ENCODE measurements around the gene CEP85L. TPM values are rescaled to one million over a fixed set of nuclear protein-coding genes. Genes with fewer than 3 reads are reported as not detected.

CEP85L gene
- total and polyA plus RNA-seq, 3 experiments from 2014 or later, result 28.4 to 32.1 (median 29.1) TPM

DNA sequence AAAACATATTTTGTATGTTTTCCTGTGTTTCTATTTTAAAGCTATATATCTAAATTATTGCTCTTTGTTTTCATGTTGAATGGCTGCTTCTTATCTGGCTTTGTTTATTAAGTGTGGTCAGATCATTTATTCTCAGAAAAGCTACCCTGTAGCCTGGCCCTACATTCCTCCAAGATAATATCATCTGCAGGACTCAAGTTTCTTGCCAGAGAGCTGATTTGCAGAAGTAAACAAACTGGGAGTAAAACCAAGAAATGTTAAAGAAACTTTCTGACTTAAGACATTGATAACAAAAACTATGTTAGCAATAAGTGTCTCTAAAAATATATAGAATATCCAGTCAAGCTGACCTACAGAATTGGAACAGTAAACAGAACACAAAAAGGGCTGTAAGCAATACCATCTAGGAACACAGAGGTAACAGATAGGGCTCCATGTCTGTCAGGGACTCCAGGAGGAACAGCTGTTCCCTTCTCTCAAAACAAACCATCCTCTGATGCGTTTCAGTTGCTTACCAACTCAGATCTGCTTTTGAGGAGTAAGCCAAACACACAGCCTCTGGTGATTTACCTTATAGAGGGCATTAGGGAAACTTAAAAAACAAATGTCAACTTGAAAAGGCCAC, 17.5 kb upstream of the CEP85L start:
- no peak for DNase-seq
- no peaks in the 10 kb centered on the region for H3K27me3 ChIP-seq (ENCODE audit: insufficient read depth, low read length, poor library complexity, severe bottlenecking)
- Mint-ChIP-seq H3K9me3 (no peaks in the 10 kb centered on the region), H3K4me3 (no peak overlapping the region), H3K27ac (peak overlapping the region in 7 of 8 donors; percentile 13 to 68 (median 53)), H3K4me1 (peaks cover 69 to 93% (median 81%) of the 10 kb centered on the region in 3 donors), H3K27me3 (no peaks in the 10 kb centered on the region), H3K36me3 (peaks cover 2 to 7% (median 4%) of the 10 kb centered on the region in 3 donors)
- ChIA-PET POLR2A (no interaction called here), CTCF (no interaction called here)
- peaks cover 56% of the 10 kb centered on the region for H3K4me1 ChIP-seq (ENCODE audit: insufficient read depth, low read length)
- H3K36me3 ChIP-seq (ENCODE audit: insufficient read depth, low read length), result no peaks in the 10 kb centered on the region
- H3K9me3 ChIP-seq (ENCODE audit: low read length), result no peaks in the 10 kb centered on the region
- H3K4me3 ChIP-seq (ENCODE audit: low read length), result no peak overlapping the region
- H3K27ac ChIP-seq (ENCODE audit: low read depth, low read length), result no peak overlapping the region

DNA sequence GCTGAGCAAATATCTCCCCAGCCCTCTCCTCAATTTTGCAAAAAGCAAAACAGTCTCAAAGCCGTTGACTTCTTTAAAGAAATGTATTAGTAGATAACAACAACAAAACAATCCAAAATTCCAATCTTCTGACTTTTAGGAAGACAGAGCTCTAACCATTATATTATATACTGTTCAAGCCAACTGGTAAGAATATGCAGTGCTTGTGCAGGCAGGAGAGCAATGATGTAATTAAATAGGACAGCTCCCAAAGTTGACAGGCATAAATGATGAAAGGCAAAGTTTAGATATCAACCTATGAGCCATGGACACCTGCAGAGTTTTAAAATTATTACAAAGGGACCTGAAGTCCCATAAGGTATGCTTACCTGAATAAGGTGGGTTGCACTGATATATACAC, 16.6 kb upstream of the CEP85L start:
- Mint-ChIP-seq H3K9me3 (no peaks in the 10 kb centered on the region), H3K27me3 (no peaks in the 10 kb centered on the region), H3K36me3 (peaks cover 0 to 6% (median 2%) of the 10 kb centered on the region in 3 donors), H3K4me3 (no peak overlapping the region), H3K4me1 (peaks cover 61 to 92% (median 77%) of the 10 kb centered on the region in 3 donors), H3K27ac (peak overlapping the region in 3 of 8 donors; percentile 25 to 48 (median 35))
- no peaks in the 10 kb centered on the region for H3K9me3 ChIP-seq (ENCODE audit: low read length)
- H3K27ac ChIP-seq (ENCODE audit: low read depth, low read length), result no peak overlapping the region
- H3K4me1 ChIP-seq (ENCODE audit: insufficient read depth, low read length), result peaks cover 53% of the 10 kb centered on the region
- DNase-seq, result no peak
- H3K36me3 ChIP-seq (ENCODE audit: insufficient read depth, low read length), result no peaks in the 10 kb centered on the region
- H3K27me3 ChIP-seq (ENCODE audit: insufficient read depth, low read length, poor library complexity, severe bottlenecking), result no peaks in the 10 kb centered on the region
- ChIA-PET CTCF (interaction anchor here (0.9 kb wide), 1 partner anchor 19 kb away, joined by 3 read pairs; no protein-coding TSS in a partner anchor), POLR2A (no interaction called here)
- H3K4me3 ChIP-seq (ENCODE audit: low read length), result no peak overlapping the region

DNA sequence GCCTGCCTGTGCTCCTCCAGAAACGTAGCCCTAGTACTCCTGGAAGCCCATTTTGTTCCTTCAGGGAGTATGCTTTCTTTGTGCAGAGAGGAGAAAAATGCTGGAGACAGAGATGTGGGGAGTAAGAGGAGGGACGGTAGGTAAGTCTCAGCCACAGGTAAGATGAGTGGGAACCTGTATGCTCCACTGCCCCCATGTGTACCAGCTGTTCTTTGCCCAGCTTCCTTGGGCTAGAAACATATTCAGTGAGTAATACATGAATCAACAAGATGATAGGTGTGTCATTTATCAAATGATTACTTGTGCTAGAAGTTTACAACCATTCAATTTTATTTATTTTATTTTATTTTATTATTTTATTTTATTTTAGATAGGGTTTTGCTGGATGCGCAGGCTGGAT, 13.6 kb upstream of the CEP85L start:
- no peak overlapping the region for H3K27ac ChIP-seq (ENCODE audit: low read depth, low read length)
- peak overlapping the region; percentile 80 to 89 (median 87) for H3K4me3 Mint-ChIP-seq
- ChIA-PET CTCF (interaction anchor here (1.2 to 2.1 kb wide), 4 partner anchors 61 to 132 kb away, joined by 3 to 5 read pairs (median 4); no protein-coding TSS in a partner anchor), POLR2A (no interaction called here)
- no peaks in the 10 kb centered on the region for H3K27me3 ChIP-seq (ENCODE audit: insufficient read depth, low read length, poor library complexity, severe bottlenecking)
- H3K36me3 Mint-ChIP-seq, result peaks cover 0 to 16% (median 5%) of the 10 kb centered on the region in 3 donors
- H3K9me3 Mint-ChIP-seq, result no peaks in the 10 kb centered on the region
- no peaks in the 10 kb centered on the region for H3K27me3 Mint-ChIP-seq
- peak overlapping the region; percentile 58 for H3K4me3 ChIP-seq (ENCODE audit: low read length)
- H3K4me1 Mint-ChIP-seq, result peaks cover 57 to 78% (median 77%) of the 10 kb centered on the region in 3 donors
- H3K36me3 ChIP-seq (ENCODE audit: insufficient read depth, low read length), result peaks cover 4% of the 10 kb centered on the region
- DNase-seq, result peak in 1 of 5 donors; percentile 8
- peaks cover 51% of the 10 kb centered on the region for H3K4me1 ChIP-seq (ENCODE audit: insufficient read depth, low read length)
- no peaks in the 10 kb centered on the region for H3K9me3 ChIP-seq (ENCODE audit: low read length)
- H3K27ac Mint-ChIP-seq, result peak overlapping the region; percentile 63 to 99 (median 95)

DNA sequence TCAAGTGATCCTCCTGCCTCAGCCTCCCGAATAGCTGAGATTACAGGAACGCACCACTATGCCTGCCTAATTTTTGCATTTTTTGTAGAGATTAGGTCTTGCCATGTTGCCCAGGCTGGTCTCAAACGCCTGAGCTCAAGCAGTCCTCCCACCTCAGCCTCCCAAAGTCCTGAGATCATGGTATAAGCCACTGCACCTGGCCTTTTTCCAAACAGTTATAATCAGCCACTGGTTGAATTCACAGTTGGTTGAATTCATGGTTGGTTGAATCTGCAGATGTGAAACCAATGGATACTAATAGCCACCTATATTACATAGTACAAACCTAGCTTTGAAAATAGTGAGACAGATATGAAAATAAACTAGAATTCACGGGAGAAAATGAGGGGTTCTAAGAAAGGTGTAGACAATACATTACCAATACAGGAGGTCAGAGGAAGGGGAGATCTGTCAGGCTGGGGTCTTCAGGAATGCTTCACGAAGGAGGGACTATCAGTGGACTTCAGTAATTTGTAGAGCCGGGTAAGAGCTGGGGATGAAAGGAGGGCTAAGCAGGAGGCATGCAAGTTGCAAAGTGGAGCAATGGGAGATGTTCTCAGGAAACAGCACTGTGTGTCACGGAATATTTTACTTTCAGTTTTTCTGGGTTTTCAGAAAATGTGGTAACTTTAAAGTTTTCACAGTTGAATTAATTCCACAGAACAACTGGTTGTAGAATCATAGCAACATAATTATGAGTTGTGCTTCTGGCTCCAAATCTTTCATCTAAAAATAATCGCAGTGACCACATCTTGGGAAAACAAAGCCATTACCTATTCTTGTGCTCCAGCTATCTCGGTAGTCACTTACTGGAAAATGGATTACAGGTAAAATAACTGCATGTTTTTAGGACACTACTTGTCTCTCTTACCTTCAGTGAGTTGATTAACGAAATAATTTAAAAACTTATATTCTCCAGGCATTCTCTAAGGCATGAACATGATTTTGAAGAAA, 12.9 kb upstream of the CEP85L start:
- ChIA-PET CTCF (interaction anchor here (0.9 to 2.1 kb wide), 4 partner anchors 48 to 132 kb away, joined by 3 to 5 read pairs (median 4); no protein-coding TSS in a partner anchor), POLR2A (interaction anchor here (0.5 to 0.6 kb wide), 3 partner anchors 39 to 97 kb away, joined by 3 to 4 read pairs (median 3); no protein-coding TSS in a partner anchor)
- Mint-ChIP-seq H3K4me1 (peaks cover 58 to 78% (median 77%) of the 10 kb centered on the region in 3 donors), H3K36me3 (peaks cover 0 to 16% (median 5%) of the 10 kb centered on the region in 3 donors), H3K27ac (peak overlapping the region; percentile 63 to 99 (median 95)), H3K4me3 (peak overlapping the region; percentile 80 to 89 (median 87)), H3K9me3 (no peaks in the 10 kb centered on the region), H3K27me3 (no peaks in the 10 kb centered on the region)
- no peak overlapping the region for H3K27ac ChIP-seq (ENCODE audit: low read depth, low read length)
- no peaks in the 10 kb centered on the region for H3K9me3 ChIP-seq (ENCODE audit: low read length)
- peaks cover 53% of the 10 kb centered on the region for H3K4me1 ChIP-seq (ENCODE audit: insufficient read depth, low read length)
- H3K36me3 ChIP-seq (ENCODE audit: insufficient read depth, low read length), result peaks cover 4% of the 10 kb centered on the region
- peak in 1 of 5 donors; percentile 21 for DNase-seq
- H3K27me3 ChIP-seq (ENCODE audit: insufficient read depth, low read length, poor library complexity, severe bottlenecking), result no peaks in the 10 kb centered on the region
- H3K4me3 ChIP-seq (ENCODE audit: low read length), result peak overlapping the region; percentile 58

DNA sequence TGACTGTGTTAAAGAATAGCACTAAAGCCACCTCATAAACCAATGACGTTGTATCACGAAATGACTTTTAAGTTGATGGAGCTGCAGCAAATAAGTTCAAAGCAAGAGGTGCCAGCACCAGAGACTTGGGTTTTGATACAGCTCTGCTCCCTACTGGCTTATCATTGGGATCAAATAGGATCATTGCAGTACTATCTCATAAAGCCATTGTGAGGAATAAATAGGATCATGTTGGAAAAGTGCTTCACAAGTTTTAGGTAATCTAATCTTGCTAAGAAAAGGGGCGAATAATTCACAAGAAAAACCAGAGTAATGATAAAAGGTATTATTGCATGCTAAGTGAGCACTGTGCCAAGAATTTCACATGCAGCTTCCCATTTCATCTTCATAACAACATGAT, 10.4 kb upstream of the CEP85L start:
- H3K4me3 ChIP-seq (ENCODE audit: low read length), result no peak overlapping the region
- H3K4me1 ChIP-seq (ENCODE audit: insufficient read depth, low read length), result peaks cover 39% of the 10 kb centered on the region
- ChIA-PET CTCF (no interaction called here), POLR2A (no interaction called here)
- no peak overlapping the region for H3K4me3 Mint-ChIP-seq
- H3K9me3 ChIP-seq (ENCODE audit: low read length), result no peaks in the 10 kb centered on the region
- no peaks in the 10 kb centered on the region for H3K9me3 Mint-ChIP-seq
- DNase-seq, result no peak
- no peaks in the 10 kb centered on the region for H3K27me3 Mint-ChIP-seq
- H3K36me3 ChIP-seq (ENCODE audit: insufficient read depth, low read length), result peaks cover 4% of the 10 kb centered on the region
- H3K27me3 ChIP-seq (ENCODE audit: insufficient read depth, low read length, poor library complexity, severe bottlenecking), result no peaks in the 10 kb centered on the region
- no peak overlapping the region for H3K27ac ChIP-seq (ENCODE audit: low read depth, low read length)
- H3K36me3 Mint-ChIP-seq, result peaks cover 0 to 16% (median 5%) of the 10 kb centered on the region in 3 donors
- H3K4me1 Mint-ChIP-seq, result peaks cover 46 to 72% (median 64%) of the 10 kb centered on the region in 3 donors
- peak overlapping the region in 4 of 8 donors; percentile 1 to 35 (median 4) for H3K27ac Mint-ChIP-seq

DNA sequence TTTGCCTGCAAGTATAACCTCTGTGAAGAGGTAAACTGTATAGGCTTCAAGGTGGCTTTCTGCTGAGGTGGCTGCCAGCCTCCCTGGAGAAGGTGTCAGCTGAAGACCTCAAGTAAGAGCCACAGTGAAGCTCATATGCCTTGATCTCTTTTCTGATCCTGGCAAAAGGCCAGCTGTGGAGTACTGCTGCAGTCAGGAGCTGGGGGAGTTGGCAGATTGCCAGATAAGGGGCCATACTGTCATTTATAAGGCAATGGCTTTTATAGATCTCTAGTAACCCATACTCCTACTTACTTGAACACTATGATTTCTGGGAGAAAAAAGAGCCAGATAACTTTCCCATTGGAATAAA, 8.8 kb upstream of the CEP85L start:
- H3K9me3 Mint-ChIP-seq, result no peaks in the 10 kb centered on the region
- ChIA-PET POLR2A (interaction anchor here (0.8 to 1.3 kb wide), 3 partner anchors 9 to 49 kb away, joined by 3 to 7 read pairs (median 4); partner anchors contain the start of gene CEP85L), CTCF (interaction anchor here (1.4 kb wide), 2 partner anchors 49 to 140 kb away, joined by 5 read pairs; no protein-coding TSS in a partner anchor)
- Histone ChIP-seq H3K4me1 (ENCODE audit: insufficient read depth, low read length) (peaks cover 41% of the 10 kb centered on the region), H3K9me3 (ENCODE audit: low read length) (no peaks in the 10 kb centered on the region), H3K27ac (ENCODE audit: low read depth, low read length) (no peak overlapping the region), H3K27me3 (ENCODE audit: insufficient read depth, low read length, poor library complexity, severe bottlenecking) (no peaks in the 10 kb centered on the region), H3K4me3 (ENCODE audit: low read length) (no peak overlapping the region), H3K36me3 (ENCODE audit: insufficient read depth, low read length) (peaks cover 4% of the 10 kb centered on the region)
- DNase-seq, result peak; percentile 32 to 77 (median 68)
- H3K4me1 Mint-ChIP-seq, result peaks cover 50 to 73% (median 66%) of the 10 kb centered on the region in 3 donors
- peak overlapping the region in 5 of 7 donors; percentile 0 to 28 (median 19) for H3K4me3 Mint-ChIP-seq
- peak overlapping the region; percentile 15 to 84 (median 76) for H3K27ac Mint-ChIP-seq
- peaks cover 0 to 16% (median 5%) of the 10 kb centered on the region in 3 donors for H3K36me3 Mint-ChIP-seq
- H3K27me3 Mint-ChIP-seq, result no peaks in the 10 kb centered on the region

DNA sequence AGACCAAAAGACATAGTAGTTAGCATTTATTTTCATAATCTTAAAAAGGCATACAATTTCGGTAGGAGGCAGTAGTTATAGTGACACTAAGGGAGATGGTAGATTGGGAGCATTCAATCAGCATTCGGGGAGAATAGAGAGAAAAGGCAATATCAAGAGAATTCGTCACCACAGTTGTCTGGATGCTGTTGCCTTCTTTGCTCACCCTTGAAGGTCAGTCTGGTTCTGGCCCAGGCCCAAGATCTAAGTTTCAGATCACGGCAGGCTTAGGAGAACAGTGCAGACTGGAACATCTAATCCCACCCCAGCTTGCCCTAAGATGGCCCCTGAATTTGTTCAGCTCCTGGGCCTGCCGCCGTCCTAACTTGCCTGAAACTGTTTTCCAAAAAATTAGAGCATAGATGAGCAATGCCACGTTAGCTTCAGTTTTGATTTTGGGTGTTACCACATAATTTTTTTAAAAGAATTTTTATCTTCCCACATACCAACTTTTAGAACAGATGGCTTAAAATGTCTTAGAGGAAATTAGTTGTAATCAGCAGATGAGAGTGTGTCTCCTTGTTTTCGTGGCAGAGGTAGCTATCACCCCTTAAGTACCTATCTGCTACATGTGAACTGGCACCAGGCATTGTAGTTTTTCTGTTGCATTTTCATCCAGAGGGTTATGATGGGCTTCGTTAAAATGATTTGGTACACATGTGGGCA, 8.3 kb upstream of the CEP85L start:
- Histone ChIP-seq H3K27ac (ENCODE audit: low read depth, low read length) (no peak overlapping the region), H3K4me1 (ENCODE audit: insufficient read depth, low read length) (peaks cover 47% of the 10 kb centered on the region), H3K4me3 (ENCODE audit: low read length) (no peak overlapping the region), H3K27me3 (ENCODE audit: insufficient read depth, low read length, poor library complexity, severe bottlenecking) (no peaks in the 10 kb centered on the region), H3K36me3 (ENCODE audit: insufficient read depth, low read length) (peaks cover 4% of the 10 kb centered on the region), H3K9me3 (ENCODE audit: low read length) (no peaks in the 10 kb centered on the region)
- peak in 1 of 5 donors; percentile 6 for DNase-seq
- POLR2A ChIA-PET, result interaction anchor here (0.8 to 1.3 kb wide), 3 partner anchors 8 to 50 kb away, joined by 3 to 7 read pairs (median 4); partner anchors contain the start of gene CEP85L
- Mint-ChIP-seq H3K9me3 (no peaks in the 10 kb centered on the region), H3K36me3 (peaks cover 0 to 16% (median 5%) of the 10 kb centered on the region in 3 donors), H3K4me3 (peak overlapping the region in 4 of 7 donors; percentile 0 to 28 (median 14)), H3K4me1 (peaks cover 52 to 73% (median 67%) of the 10 kb centered on the region in 3 donors), H3K27ac (peak overlapping the region in 7 of 8 donors; percentile 15 to 84 (median 76)), H3K27me3 (no peaks in the 10 kb centered on the region)
- CTCF ChIA-PET, result interaction anchor here (1.2 to 1.4 kb wide), 3 partner anchors 47 to 141 kb away, joined by 3 to 5 read pairs (median 5); no protein-coding TSS in a partner anchor

All from CD8-positive, alpha-beta memory T cell (primary cell).